Rectal smooth muscle tissue (tissue), 1 donor: ENCODE results near the gene PAPOLG.

Source experiments
- H3K27ac ChIP-seq: one replicate; pipeline ENCODE4 v1.7.0; 2013; ENCODE audit warnings: low read depth, low read length, inconsistent platforms
- H3K27me3 ChIP-seq: one replicate; pipeline ENCODE4 v1.7.0; 2013; ENCODE audit warnings: low read length; ENCODE audit not compliant: control insufficient read depth, insufficient read depth
- H3K36me3 ChIP-seq: one replicate; pipeline ENCODE4 v1.7.0; 2013; ENCODE audit warnings: low read length; ENCODE audit not compliant: control insufficient read depth, insufficient read depth
- H3K4me1 ChIP-seq: one replicate; pipeline ENCODE4 v1.7.0; 2013; ENCODE audit warnings: low read length; ENCODE audit not compliant: control insufficient read depth, insufficient read depth
- H3K4me3 ChIP-seq: one replicate; pipeline ENCODE4 v1.7.0; 2013; ENCODE audit warnings: low read length
- H3K9ac ChIP-seq: one replicate; pipeline ENCODE4 v1.7.0; 2013; ENCODE audit warnings: low read length

The PAPOLG gene

GRCh38 chr2:60832621-60833020, 76.6 kb downstream of the PAPOLG start:
- Histone ChIP-seq H3K27ac (no peak overlapping the region), H3K4me1 (no peaks in the 10 kb centered on the region), H3K9ac (no peak overlapping the region), H3K27me3 (no peaks in the 10 kb centered on the region), H3K36me3 (no peaks in the 10 kb centered on the region), H3K4me3 (no peak overlapping the region)

GRCh38 chr2:60834270-60834717, 78.2 kb downstream of the PAPOLG start:
- Histone ChIP-seq H3K4me1 (no peaks in the 10 kb centered on the region), H3K9ac (no peak overlapping the region), H3K4me3 (no peak overlapping the region), H3K36me3 (no peaks in the 10 kb centered on the region), H3K27ac (no peak overlapping the region), H3K27me3 (no peaks in the 10 kb centered on the region)

DNA sequence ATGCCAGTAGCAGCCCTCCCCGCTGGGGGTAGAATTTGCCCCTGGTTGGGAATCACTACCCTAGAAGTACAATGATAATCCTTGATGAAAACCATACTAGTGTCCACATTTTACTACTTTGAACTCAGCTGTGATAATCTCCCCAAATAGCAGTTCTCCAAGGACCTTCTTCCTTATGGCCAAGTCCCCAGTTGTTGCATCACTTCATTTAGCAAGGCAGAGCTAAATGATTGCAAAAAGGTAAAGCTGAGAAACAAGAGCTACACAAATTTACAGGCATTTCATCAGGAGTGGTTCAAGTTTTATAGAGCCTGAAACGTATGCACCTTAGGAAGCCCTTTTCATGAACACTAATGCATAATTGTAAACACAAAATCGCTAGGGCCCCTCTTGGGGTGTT, 80.4 kb downstream of the PAPOLG start:
- Histone ChIP-seq H3K27me3 (no peaks in the 10 kb centered on the region), H3K4me1 (no peaks in the 10 kb centered on the region), H3K4me3 (no peak overlapping the region), H3K36me3 (no peaks in the 10 kb centered on the region), H3K27ac (no peak overlapping the region), H3K9ac (no peak overlapping the region)

DNA sequence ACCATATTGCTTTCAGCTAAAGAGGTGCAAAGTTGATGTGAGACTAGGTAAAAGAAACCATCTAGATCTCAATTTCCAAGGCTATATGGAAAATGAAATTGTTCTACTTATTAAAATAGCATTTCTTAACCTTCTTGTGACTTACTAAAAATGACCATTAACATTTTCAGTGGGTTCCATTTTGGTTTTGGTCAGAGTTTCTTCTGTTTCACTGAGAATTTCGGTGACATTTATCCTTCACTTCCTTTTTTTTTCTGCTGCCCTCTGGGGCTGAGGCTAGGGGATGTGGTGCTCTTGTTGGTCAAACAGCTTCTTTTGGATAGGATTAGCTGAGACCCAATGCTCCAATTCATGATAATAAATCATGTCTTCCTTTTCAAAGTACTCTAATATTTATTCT, 81.1 kb downstream of the PAPOLG start:
- Histone ChIP-seq H3K4me1 (no peaks in the 10 kb centered on the region), H3K4me3 (no peak overlapping the region), H3K27me3 (no peaks in the 10 kb centered on the region), H3K27ac (no peak overlapping the region), H3K9ac (no peak overlapping the region), H3K36me3 (no peaks in the 10 kb centered on the region)

- Histone ChIP-seq H3K4me3 (no peak overlapping the region), H3K36me3 (no peaks in the 10 kb centered on the region), H3K27me3 (no peaks in the 10 kb centered on the region), H3K4me1 (no peaks in the 10 kb centered on the region), H3K9ac (no peak overlapping the region), H3K27ac (no peak overlapping the region)
Observed at GRCh38 chr2:60838481-60838880, 82.4 kb downstream of the PAPOLG start.

DNA sequence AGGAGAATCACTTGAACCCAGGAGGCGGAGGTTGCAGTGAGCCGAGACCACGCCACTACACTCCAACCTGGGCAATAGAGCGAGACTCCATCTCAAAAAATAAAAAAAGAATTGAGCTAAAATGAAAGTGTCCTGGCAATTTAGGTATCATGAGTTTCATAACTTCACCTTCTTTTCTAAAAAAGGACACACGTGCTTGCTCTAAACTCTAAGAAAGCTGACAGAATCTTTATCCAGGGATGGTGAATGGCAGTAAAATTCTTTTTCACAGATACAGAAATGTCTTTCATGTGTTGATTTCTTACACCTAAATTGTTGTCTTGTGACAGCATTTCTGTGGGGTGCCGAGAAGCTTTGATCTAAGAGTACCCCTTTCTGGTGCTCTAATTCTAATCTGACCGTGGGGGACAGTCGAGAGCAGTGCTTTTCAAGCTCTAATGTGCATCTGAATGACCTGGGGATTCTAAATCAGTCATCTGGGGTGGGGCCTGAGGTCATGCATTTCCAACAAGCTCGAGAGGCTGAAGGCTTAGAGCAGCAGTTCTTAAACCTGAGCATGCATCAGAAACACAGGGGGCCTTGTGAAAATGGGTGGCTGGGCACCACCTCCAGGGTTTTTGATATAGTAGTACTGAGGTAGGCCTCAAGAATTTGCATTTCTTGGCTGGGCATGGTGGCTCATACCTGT, 83.2 kb downstream of the PAPOLG start:
- no peak overlapping the region for H3K27ac ChIP-seq
- H3K27me3 ChIP-seq: no peaks in the 10 kb centered on the region
- no peaks in the 10 kb centered on the region for H3K4me1 ChIP-seq
- no peak overlapping the region for H3K9ac ChIP-seq
- no peak overlapping the region for H3K4me3 ChIP-seq
- H3K36me3 ChIP-seq: no peaks in the 10 kb centered on the region

DNA sequence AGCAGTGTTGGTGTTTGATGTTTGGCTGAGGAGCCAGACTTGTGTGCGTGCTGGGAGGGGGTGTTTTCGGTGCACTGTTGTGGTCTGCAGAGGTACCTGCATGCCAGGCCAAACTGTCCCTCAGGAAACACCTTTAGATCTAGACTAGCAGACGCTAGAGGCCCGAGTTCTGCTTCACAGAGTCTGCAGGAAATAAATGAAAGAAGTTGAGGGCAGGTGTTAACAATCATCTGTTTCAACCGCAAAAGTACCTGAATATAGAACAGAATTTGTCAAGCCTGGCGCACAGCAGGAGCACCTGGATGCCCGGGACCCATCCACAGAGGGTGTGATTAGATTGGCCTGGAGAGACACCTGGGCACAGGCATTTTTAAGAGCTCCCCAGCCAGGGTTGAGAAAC, 84.8 kb downstream of the PAPOLG start:
- Histone ChIP-seq H3K4me3 (no peak overlapping the region), H3K27me3 (no peaks in the 10 kb centered on the region), H3K36me3 (no peaks in the 10 kb centered on the region), H3K4me1 (no peaks in the 10 kb centered on the region), H3K9ac (no peak overlapping the region), H3K27ac (no peak overlapping the region)

- Histone ChIP-seq H3K4me1 (no peaks in the 10 kb centered on the region), H3K9ac (no peak overlapping the region), H3K36me3 (no peaks in the 10 kb centered on the region), H3K4me3 (no peak overlapping the region), H3K27ac (no peak overlapping the region), H3K27me3 (no peaks in the 10 kb centered on the region)
Observed at GRCh38 chr2:60843006-60843405, 86.9 kb downstream of the PAPOLG start.

GRCh38 chr2:60844105-60844504, 88.0 kb downstream of the PAPOLG start:
- no peak overlapping the region for H3K9ac ChIP-seq
- no peaks in the 10 kb centered on the region for H3K27me3 ChIP-seq
- no peak overlapping the region for H3K27ac ChIP-seq
- H3K4me1 ChIP-seq: no peaks in the 10 kb centered on the region
- no peak overlapping the region for H3K4me3 ChIP-seq
- no peaks in the 10 kb centered on the region for H3K36me3 ChIP-seq

DNA sequence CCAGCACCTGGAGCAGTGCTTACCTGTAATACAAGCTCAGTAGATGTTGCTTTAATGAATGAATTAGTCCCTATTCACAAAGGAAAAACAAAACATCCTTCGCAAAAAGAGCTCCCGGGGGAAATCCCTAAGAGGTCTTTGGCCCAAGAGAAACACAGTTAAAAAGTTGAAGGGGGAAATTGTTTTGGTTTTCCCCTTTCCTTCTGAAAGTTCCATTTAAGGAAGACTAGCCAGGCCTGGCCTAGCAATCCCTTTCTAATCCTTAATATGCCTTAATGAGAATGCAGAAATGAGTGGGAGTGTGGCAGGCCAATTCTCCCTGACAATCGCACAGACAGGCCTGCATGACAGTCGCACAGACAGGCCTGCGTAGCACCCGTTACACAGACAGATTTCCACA, 91.8 kb downstream of the PAPOLG start:
- H3K4me1 ChIP-seq: no peaks in the 10 kb centered on the region
- H3K4me3 ChIP-seq: no peak overlapping the region
- H3K36me3 ChIP-seq: no peaks in the 10 kb centered on the region

More for the DNA sequence above, 91.8 kb downstream of the PAPOLG start:
- H3K27ac ChIP-seq: no peak overlapping the region
- no peaks in the 10 kb centered on the region for H3K27me3 ChIP-seq
- no peak overlapping the region for H3K9ac ChIP-seq
